ENCODE results near the gene LCN9.

GRCh38 chr9:135676891-135677290 lies 13.8 kb downstream of the LCN9 start:
- TF ChIP-seq POLR2A (IDR thresholded peaks at IDR 0.05; ENCODE audit: low read length) (no peak), GATA1 (IDR thresholded peaks at IDR 0.05; ENCODE audit: low read depth, low read length) (no peak)
